OCI-LY7 (cell line): Measurements from ENCODE around the gene RHO.

Experiments used
- CTCF ChIP-seq: fragments of 200-600 bp; sonication (generic); conservative IDR thresholded peaks from 2 replicates; pipeline ENCODE4 v1.5.1; 2014; ENCODE audit warnings: mild to moderate bottlenecking, antibody characterized with exemption, low read length, moderate library complexity, mixed read lengths
- EZH2phosphoT487 ChIP-seq: fragments of 200-600 bp; sonication (generic); IDR thresholded peaks from 2 replicates; pipeline ENCODE4 v1.6.1; 2018; ENCODE audit warnings: low read depth, borderline replicate concordance, mild to moderate bottlenecking, mixed run types, antibody characterized with exemption, low read length, moderate library complexity, mixed read lengths

DNA sequence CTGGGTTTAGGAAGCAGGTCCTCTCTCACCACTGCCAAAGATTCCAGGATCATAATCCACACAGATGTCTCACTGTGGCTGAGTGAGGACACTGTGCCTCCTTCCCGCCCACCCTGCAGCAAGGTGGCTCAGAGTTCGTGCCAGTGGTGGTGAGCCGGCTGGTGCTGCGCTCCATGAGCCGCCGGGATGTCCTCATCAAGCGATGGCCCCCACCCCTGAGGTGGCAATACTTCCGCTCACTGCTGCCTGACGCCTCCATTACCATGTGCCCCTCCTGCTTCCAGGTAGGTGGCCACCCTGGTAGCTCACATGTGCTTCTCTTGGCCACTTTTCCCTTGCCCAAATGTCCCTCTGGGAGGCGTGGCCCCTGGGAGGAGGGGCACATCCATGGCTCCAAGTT is 9.0 kb upstream of the RHO start:
- no peak for TF ChIP-seq CTCF
- no peak for TF ChIP-seq EZH2phosphoT487
